ENCODE data around the gene SCIN.
"Not testable (repeated sequence)": the region's sequence is repeated elsewhere in the genome, so short reads cannot be mapped to it uniquely, and the experiment has no call there.

Gene SCIN

GRCh38 chr7:12690041-12690878 is 119.7 kb downstream of the SCIN start:
- no peak for DNase-seq

- DNase-seq: not testable (repeated sequence)
Observed at GRCh38 chr7:12691388-12691787, 120.9 kb downstream of the SCIN start.

GRCh38 chr7:12692035-12692434 is 121.5 kb downstream of the SCIN start:
- no peak for DNase-seq

GRCh38 chr7:12692479-12693259 is 122.1 kb downstream of the SCIN start:
- no peak for DNase-seq

GRCh38 chr7:12694817-12695216 is 124.3 kb downstream of the SCIN start:
- no peak for DNase-seq

GRCh38 chr7:12695965-12696364 is 125.4 kb downstream of the SCIN start:
- DNase-seq: no peak

- no peak for DNase-seq
Observed at GRCh38 chr7:12699299-12699698, 128.8 kb downstream of the SCIN start.

GRCh38 chr7:12701433-12701832 is 130.9 kb downstream of the SCIN start:
- no peak for DNase-seq

GRCh38 chr7:12703881-12704280 is 133.4 kb downstream of the SCIN start:
- no peak for DNase-seq

GRCh38 chr7:12705878-12706277 is 135.4 kb downstream of the SCIN start:
- no peak for DNase-seq

- DNase-seq: no peak
Observed at GRCh38 chr7:12706900-12707536, 136.5 kb downstream of the SCIN start.

- no peak for DNase-seq
Observed at GRCh38 chr7:12708314-12708713, 137.8 kb downstream of the SCIN start.

Data from CD4-positive, alpha-beta T cell treated with Interferon gamma for 1 hour (primary cell).